Measurements from ENCODE around the gene CCDC146. TPM values are rescaled to one million over a fixed set of nuclear protein-coding genes. Genes with fewer than 3 reads are reported as not detected.
A peak's percentile ranks its signal among the peaks of the same experiment; 100 is the strongest.
"Not testable (repeated sequence)": the region's sequence is repeated elsewhere in the genome, so short reads cannot be mapped to it uniquely, and the experiment has no call there.

The CCDC146 gene
- total and polyA plus RNA-seq, 2 of the 8 experiments (the other 6 are each of a cell fraction or from before 2014, with no cell fraction given), result 0.88 to 2.4 TPM

- H4K91ac ChIP-seq (replicated peaks; ENCODE audit: insufficient read length, low read length); H2BK120ac ChIP-seq (replicated peaks; ENCODE audit: low read depth, low read length); H3K9me3 ChIP-seq (ENCODE audit: insufficient read depth in 2 of 2, low read depth in 1 of 2, low read length in 1 of 2); H4K20me1 ChIP-seq (replicated peaks in 1 of 2; ENCODE audit: control insufficient read depth in 1 of 2, insufficient read depth in 2 of 2, low read length in 2 of 2); H3K36me3 ChIP-seq (ENCODE audit: control insufficient read depth in 2 of 4, insufficient read depth in 4 of 4, low read length in 3 of 4); H3K27me3 ChIP-seq (replicated peaks in 1 of 4; ENCODE audit: control insufficient read depth in 3 of 4, extremely low read depth in 1 of 4, insufficient read depth in 3 of 4, low read length in 3 of 4); H3K27ac ChIP-seq (ENCODE audit: low read depth, low read length); H2BK5ac ChIP-seq (ENCODE audit: low read depth, low read length); H3K18ac ChIP-seq (ENCODE audit: extremely low read depth, low read length); H3K79me1 ChIP-seq (ENCODE audit: low read depth, low read length); DNase-seq (ENCODE audit: low read depth in 1 of 2, low spot score in 2 of 2); H4K8ac ChIP-seq (ENCODE audit: extremely low read depth, insufficient read depth, low read length); H3K23me2 ChIP-seq (ENCODE audit: low read depth, low read length); H3K9ac ChIP-seq (replicated peaks in 1 of 4; ENCODE audit: extremely low read depth in 1 of 4, low read depth in 3 of 4, low read length in 3 of 4); POLR2A ChIA-PET (ENCODE audit: partially characterized antibody); H4K5ac ChIP-seq (ENCODE audit: insufficient read length, low read depth, low read length); H3K56ac ChIP-seq (replicated peaks; ENCODE audit: insufficient read length, low read depth, low read length); H3K4ac ChIP-seq (replicated peaks; ENCODE audit: insufficient read length, low read depth, low read length); H3K23ac ChIP-seq (ENCODE audit: insufficient read length); H3K4me3 ChIP-seq (ENCODE audit: extremely low read depth in 1 of 4, insufficient read depth in 2 of 4, low read depth in 3 of 4, low read length in 4 of 4); H2BK12ac ChIP-seq (ENCODE audit: low read depth, low read length); H2BK20ac ChIP-seq (ENCODE audit: low read length); H2BK15ac ChIP-seq (ENCODE audit: low read length); H3K4me2 ChIP-seq (ENCODE audit: insufficient read depth in 1 of 2, low read depth in 2 of 2, low read length in 2 of 2); FAIRE-seq; H3K79me2 ChIP-seq (ENCODE audit: control insufficient read depth in 1 of 2, insufficient read depth in 2 of 2, low read length in 2 of 2); H3K14ac ChIP-seq (ENCODE audit: insufficient read length); H3K4me1 ChIP-seq (replicated peaks in 1 of 4; ENCODE audit: control insufficient read depth in 3 of 4, insufficient read depth in 4 of 4, low read length in 3 of 4); H2AFZ ChIP-seq (ENCODE audit: low read length); H2AK5ac ChIP-seq (ENCODE audit: low read depth, low read length): not testable (repeated sequence)
- CTCF ChIA-PET (ENCODE audit: partially characterized antibody), result interaction anchor here (1.7 kb wide), 1 partner anchor 28 kb away, joined by 5 read pairs; no protein-coding TSS in a partner anchor
- peak in 1 of 2 experiments; percentile 90; a peak in 1 of 3 replicates for TF ChIP-seq EP300 (IDR thresholded peaks at IDR 0.05; ENCODE audit: borderline replicate concordance in 1 of 2, low read depth in 2 of 2, low read length in 2 of 2)
- WGBS, 2 experiments (ENCODE audit: extremely low coverage in 1 of 2, insufficient coverage in 1 of 2, insufficient read length in 1 of 2, insufficient replicate concordance in 2 of 2, low coverage in 1 of 2, low lambda C conversion rate in 2 of 2, missing lambda C conversion rate in 1 of 2), result 93% methylated on average over 10 of the region's 10 CpGs; no CpG with 5 or more reads in 1 of the 2 experiments
These were observed 97.4 kb downstream of the CCDC146 start for GRCh38 chr7:77219701-77220331.

Data from H1 (cell line).